Muscle layer of duodenum (tissue), 2 donors: ENCODE results near the gene CCDC175.

Source experiments
- H3K27ac ChIP-seq: one replicate; pipeline ENCODE4 v1.7.0; 2013; ENCODE audit warnings: mild to moderate bottlenecking, low read length
- H3K27me3 ChIP-seq: one replicate; pipeline ENCODE4 v1.7.0; 2013; ENCODE audit warnings: low read depth, mild to moderate bottlenecking, control low read depth, low read length
- H3K36me3 ChIP-seq, 2 donors: one replicate each; pipeline ENCODE4 v1.7.0; 2013; ENCODE audit warnings: low read length in 2 of 2, control low read depth in 1 of 2, mild to moderate bottlenecking in 1 of 2; ENCODE audit not compliant: insufficient read depth in 2 of 2, control insufficient read depth in 1 of 2
- H3K4me1 ChIP-seq, 2 donors: one replicate each; pipeline ENCODE4 v1.7.0; 2013; ENCODE audit warnings: low read length in 2 of 2, mild to moderate bottlenecking in 2 of 2, control low read depth in 1 of 2, moderate library complexity in 1 of 2; ENCODE audit not compliant: insufficient read depth in 2 of 2, control insufficient read depth in 1 of 2
- H3K4me3 ChIP-seq, 2 donors: one replicate each; pipeline ENCODE4 v1.7.0; 2013; ENCODE audit warnings: low read length in 2 of 2, low read depth in 1 of 2, mild to moderate bottlenecking in 1 of 2
- H3K9me3 ChIP-seq, 2 donors: one replicate each; pipeline ENCODE4 v1.7.0; 2013; ENCODE audit warnings: low read length in 2 of 2, control low read depth in 1 of 2, mild to moderate bottlenecking in 1 of 2; ENCODE audit not compliant: control insufficient read depth in 1 of 2
- donor health status: healthy.

CCDC175 gene

GRCh38 chr14:59576332-59577294 lies at the start of gene CCDC175:
Gene CCDC175 (minus strand): TSS chr14:59576812. CDS start chr14:59576775, 37 bp downstream.
- Histone ChIP-seq H3K36me3 (no peaks in the 10 kb centered on the region), H3K4me1 (peaks cover 0 to 7% of the 10 kb centered on the region in 2 donors), H3K27me3 (no peaks in the 10 kb centered on the region), H3K27ac (no peak within 1 kb of the TSS), H3K4me3 (peak within 1 kb of the TSS; percentile 43 to 70), H3K9me3 (no peaks in the 10 kb centered on the region)

GRCh38 chr14:59622631-59623030 lies 46.0 kb upstream of the CCDC175 start:
- Histone ChIP-seq H3K27ac (no peak overlapping the region), H3K4me3 (no peak overlapping the region), H3K36me3 (no peaks in the 10 kb centered on the region), H3K9me3 (no peaks in the 10 kb centered on the region), H3K27me3 (no peaks in the 10 kb centered on the region), H3K4me1 (no peaks in the 10 kb centered on the region)

DNA sequence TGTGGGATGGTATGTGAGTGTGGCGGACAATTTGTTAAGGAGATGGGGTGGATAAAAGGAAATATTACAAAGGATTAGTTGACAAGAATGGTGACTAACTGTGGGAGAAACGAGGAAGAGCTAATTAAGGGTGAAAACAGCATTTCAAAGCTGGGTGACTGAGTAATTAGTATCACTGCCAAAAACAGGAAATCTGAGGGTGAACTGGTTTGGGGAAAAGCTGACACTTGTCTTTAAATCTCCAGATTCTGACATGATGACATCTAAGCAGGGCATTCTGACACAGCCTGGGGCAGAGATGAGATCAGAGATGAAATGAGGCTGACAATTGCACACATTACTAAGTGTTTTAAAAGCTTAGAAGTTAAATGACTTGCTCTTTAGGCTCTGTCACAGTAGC lies 42.4 kb upstream of the CCDC175 start:
- Histone ChIP-seq H3K4me1 (no peaks in the 10 kb centered on the region), H3K27me3 (no peaks in the 10 kb centered on the region), H3K27ac (no peak overlapping the region), H3K4me3 (no peak overlapping the region), H3K9me3 (no peaks in the 10 kb centered on the region), H3K36me3 (no peaks in the 10 kb centered on the region)

GRCh38 chr14:59601056-59601455 lies 24.4 kb upstream of the CCDC175 start:
- Histone ChIP-seq H3K27me3 (no peaks in the 10 kb centered on the region), H3K9me3 (no peaks in the 10 kb centered on the region), H3K27ac (no peak overlapping the region), H3K36me3 (no peaks in the 10 kb centered on the region), H3K4me1 (no peaks in the 10 kb centered on the region), H3K4me3 (no peak overlapping the region)

GRCh38 chr14:59600211-59600945 lies 23.8 kb upstream of the CCDC175 start:
- H3K36me3 ChIP-seq, result no peaks in the 10 kb centered on the region
- no peak overlapping the region for H3K4me3 ChIP-seq
- H3K27ac ChIP-seq, result no peak overlapping the region
- H3K27me3 ChIP-seq, result no peaks in the 10 kb centered on the region
- no peaks in the 10 kb centered on the region for H3K9me3 ChIP-seq
- H3K4me1 ChIP-seq, result no peaks in the 10 kb centered on the region

DNA sequence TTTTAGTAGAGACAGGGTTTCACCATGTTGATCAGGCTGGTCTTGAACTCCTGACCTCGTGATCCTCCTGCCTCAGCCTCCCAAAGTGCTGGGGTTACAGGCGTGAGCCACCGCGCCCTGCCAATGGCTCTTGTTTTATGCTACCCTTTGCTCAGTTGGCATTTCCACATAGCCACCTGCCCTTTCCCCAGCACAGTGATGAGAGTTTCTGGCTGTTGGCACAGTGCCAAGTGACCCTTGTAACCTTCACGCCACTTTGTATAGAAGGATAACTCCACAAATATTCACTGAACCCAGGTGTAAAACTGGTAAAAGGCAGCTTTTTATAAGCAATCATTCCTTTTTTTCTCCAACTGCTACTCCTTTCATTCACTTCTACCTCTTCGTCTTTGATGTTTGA lies 18.5 kb upstream of the CCDC175 start:
- Histone ChIP-seq H3K27me3 (no peaks in the 10 kb centered on the region), H3K9me3 (peaks cover 0 to 2% of the 10 kb centered on the region in 2 donors), H3K27ac (no peak overlapping the region), H3K4me3 (no peak overlapping the region), H3K36me3 (no peaks in the 10 kb centered on the region), H3K4me1 (no peaks in the 10 kb centered on the region)

- H3K9me3 ChIP-seq, result peaks cover 0 to 2% of the 10 kb centered on the region in 2 donors
- no peaks in the 10 kb centered on the region for H3K36me3 ChIP-seq
- no peak overlapping the region for H3K4me3 ChIP-seq
- no peaks in the 10 kb centered on the region for H3K4me1 ChIP-seq
- H3K27me3 ChIP-seq, result no peaks in the 10 kb centered on the region
- H3K27ac ChIP-seq, result no peak overlapping the region
These were observed 15.2 kb upstream of the CCDC175 start for GRCh38 chr14:59591641-59592370.

DNA sequence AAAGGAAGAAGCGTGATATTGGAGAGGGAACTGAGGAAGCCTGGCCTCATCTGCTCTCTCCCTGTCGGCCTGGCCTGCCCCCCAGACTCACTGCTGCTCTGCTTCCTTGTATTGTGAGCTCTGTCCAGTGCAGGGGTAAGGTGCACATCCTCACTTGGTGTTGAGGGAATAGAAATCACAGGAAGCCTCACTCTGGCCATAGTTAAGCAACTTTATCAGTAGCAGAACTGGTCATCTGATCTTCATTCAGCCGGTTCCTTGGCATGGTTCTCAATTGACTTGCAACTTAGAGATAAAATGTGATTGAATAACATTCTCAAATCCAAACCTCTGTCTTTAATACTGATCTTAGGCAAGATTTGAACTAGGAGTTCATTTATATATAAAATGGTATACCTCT lies 11.5 kb upstream of the CCDC175 start:
- H3K4me3 ChIP-seq, result no peak overlapping the region
- H3K36me3 ChIP-seq, result no peaks in the 10 kb centered on the region
- H3K27me3 ChIP-seq, result no peaks in the 10 kb centered on the region
- peaks cover 0 to 2% of the 10 kb centered on the region in 2 donors for H3K9me3 ChIP-seq
- H3K4me1 ChIP-seq, result no peaks in the 10 kb centered on the region
- no peak overlapping the region for H3K27ac ChIP-seq

- Histone ChIP-seq H3K36me3 (no peaks in the 10 kb centered on the region), H3K4me1 (no peaks in the 10 kb centered on the region), H3K4me3 (no peak overlapping the region), H3K9me3 (no peaks in the 10 kb centered on the region), H3K27me3 (no peaks in the 10 kb centered on the region), H3K27ac (no peak overlapping the region)
These were observed 9.4 kb upstream of the CCDC175 start for GRCh38 chr14:59585891-59586554.

DNA sequence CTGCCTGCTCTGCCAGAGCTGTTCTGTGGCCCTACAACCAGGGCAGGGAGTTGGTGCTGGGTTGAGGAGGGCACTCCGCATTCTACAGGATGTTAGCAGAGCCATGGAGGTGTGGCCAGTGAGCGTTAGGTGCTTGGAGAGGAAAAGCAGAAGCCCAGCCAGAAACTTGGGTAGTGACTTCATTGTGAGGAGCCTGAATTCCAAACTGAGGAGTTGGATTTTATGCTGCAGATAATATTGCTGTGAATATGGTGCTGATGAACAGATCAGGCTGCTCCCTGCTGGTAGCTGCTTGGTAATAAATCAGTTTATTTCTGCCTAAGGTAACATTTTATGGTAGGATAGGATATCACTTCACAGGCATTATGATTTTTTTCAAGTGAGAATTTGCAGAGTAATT lies 7.1 kb upstream of the CCDC175 start:
- H3K9me3 ChIP-seq, result no peaks in the 10 kb centered on the region
- H3K4me1 ChIP-seq, result no peaks in the 10 kb centered on the region
- no peaks in the 10 kb centered on the region for H3K36me3 ChIP-seq
- no peaks in the 10 kb centered on the region for H3K27me3 ChIP-seq
- no peak overlapping the region for H3K27ac ChIP-seq
- H3K4me3 ChIP-seq, result no peak overlapping the region
